ENCODE results near the gene VSIG10L2. TPM values are rescaled to one million over a fixed set of nuclear protein-coding genes. Genes with fewer than 3 reads are reported as not detected.

Gene VSIG10L2
- total RNA-seq, 1 experiment from 2014 or later: not detected

DNA sequence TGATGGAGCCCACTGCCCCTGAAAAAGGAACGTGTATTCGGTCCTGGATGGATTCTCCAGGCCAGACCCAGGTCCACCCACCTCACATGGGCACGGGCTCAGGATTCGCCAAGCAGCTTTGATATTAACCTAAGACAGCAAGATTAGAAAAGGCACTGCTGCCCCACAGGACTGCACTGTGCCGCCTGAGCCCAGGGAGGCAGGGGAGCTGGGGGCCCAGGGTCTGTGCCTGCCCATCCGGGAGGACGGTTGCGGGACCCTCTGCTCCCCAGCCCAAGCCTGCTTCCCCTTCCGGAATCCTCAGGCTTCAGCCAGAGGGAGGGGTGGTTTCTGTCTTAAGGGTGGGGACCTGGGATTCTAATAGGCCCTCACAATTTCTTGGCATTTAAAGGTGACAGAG lies 13.5 kb upstream of the VSIG10L2 start:
- Histone ChIP-seq H3K4me2 (ENCODE audit: low read length) (no peak overlapping the region), H4K20me1 (ENCODE audit: insufficient read depth) (no peaks in the 10 kb centered on the region), H3K9me2 (ENCODE audit: insufficient read depth) (no peaks in the 10 kb centered on the region), H3K36me3 (ENCODE audit: control insufficient read depth in 1 of 2, insufficient read depth in 2 of 2, low read length in 2 of 2) (no peaks in the 10 kb centered on the region), H3K9me3 (ENCODE audit: control insufficient read depth in 1 of 2, insufficient read depth in 1 of 2, low read depth in 1 of 2, low read length in 2 of 2) (no peaks in the 10 kb centered on the region), H3K27ac (ENCODE audit: low read depth, low read length) (no peak overlapping the region), H3K9ac (ENCODE audit: low read length) (no peak overlapping the region), H3K4me3 (replicated peaks in 1 of 2; ENCODE audit: low read depth in 1 of 2, low read length in 2 of 2) (no peak overlapping the region), H3K79me2 (ENCODE audit: insufficient read depth, low read length) (no peaks in the 10 kb centered on the region), H2AFZ (ENCODE audit: low read depth, low read length, poor library complexity, severe bottlenecking) (no peak overlapping the region), H3K4me1 (ENCODE audit: control insufficient read depth in 1 of 2, insufficient read depth in 2 of 2, low read length in 2 of 2) (no peaks in the 10 kb centered on the region), H3K27me3 (ENCODE audit: insufficient read depth, low read length) (0 out of 2 replicates have a peak, but pooled peaks cover 5% of the 10 kb centered on the region)
- no peak for TF ChIP-seq EZH2phosphoT487 (IDR thresholded peaks at IDR 0.05; ENCODE audit: borderline replicate concordance)
- POLR2A ChIA-PET: no interaction called here
- CTCF ChIA-PET: interaction anchor here (1.3 kb wide), 1 partner anchor 10 kb away, joined by 3 read pairs; no protein-coding TSS in a partner anchor
- ATAC-seq (no peak), DNase-seq (ENCODE audit: low read depth, low spot score) (no peak)
- RAD21 ChIA-PET (ENCODE audit: low non-redundant PET in 1 of 2, low total read pairs in 2 of 2, uncharacterized antibody in 2 of 2, unreplicated experiment in 2 of 2): no interaction called here
- intact Hi-C loops (cut with micrococcal nuclease): no loop called here
- BruUV-seq (replicated peaks): no TSS peak

DNA sequence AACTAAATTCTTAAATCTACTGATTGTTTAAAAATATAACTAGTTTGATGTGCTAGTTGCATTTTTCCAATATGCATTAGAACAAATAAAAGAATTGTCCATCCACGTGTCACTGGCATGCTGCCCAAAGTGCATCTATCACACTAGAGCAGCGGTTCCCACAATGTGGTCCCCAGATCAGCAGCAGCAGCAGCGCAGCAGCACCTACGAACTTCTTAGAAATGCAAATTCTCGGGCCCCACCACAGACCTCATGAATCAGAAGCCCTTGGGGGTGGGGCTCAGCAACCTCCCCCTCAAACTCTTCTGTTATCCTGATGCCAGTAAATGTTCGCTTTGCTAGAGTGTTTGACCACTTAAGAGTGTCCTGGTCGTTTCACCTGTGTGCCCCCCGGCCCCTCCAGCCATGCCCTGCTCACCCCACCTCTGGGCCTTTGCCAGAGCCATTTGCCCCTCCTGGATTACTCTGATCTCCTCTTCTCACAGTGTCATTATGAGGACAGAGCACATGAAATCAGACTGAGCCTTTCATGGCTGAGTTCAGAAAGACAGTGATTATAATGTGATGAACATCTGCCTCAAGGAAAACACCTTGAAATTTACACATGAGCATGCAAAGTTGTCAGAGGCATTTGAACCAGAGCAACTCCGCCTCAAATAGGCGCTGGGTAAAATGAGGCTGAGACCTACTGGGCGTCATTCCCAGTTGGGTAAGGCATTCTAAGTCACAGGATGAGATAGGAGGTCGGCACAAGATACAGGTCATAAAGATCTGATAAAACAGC lies 12.6 kb upstream of the VSIG10L2 start:
- Histone ChIP-seq H3K9ac (ENCODE audit: low read length) (no peak overlapping the region), H3K4me1 (ENCODE audit: control insufficient read depth in 1 of 2, insufficient read depth in 2 of 2, low read length in 2 of 2) (peaks cover 0 to 3% of the 10 kb centered on the region in 2 experiments; a peak in 2 of 4 replicates), H4K20me1 (ENCODE audit: insufficient read depth) (no peaks in the 10 kb centered on the region), H3K4me2 (ENCODE audit: low read length) (no peak overlapping the region), H3K9me3 (ENCODE audit: control insufficient read depth in 1 of 2, insufficient read depth in 1 of 2, low read depth in 1 of 2, low read length in 2 of 2) (no peaks in the 10 kb centered on the region), H3K79me2 (ENCODE audit: insufficient read depth, low read length) (no peaks in the 10 kb centered on the region), H3K27me3 (ENCODE audit: insufficient read depth, low read length) (0 out of 2 replicates have a peak, but pooled peaks cover 5% of the 10 kb centered on the region), H3K9me2 (ENCODE audit: insufficient read depth) (no peaks in the 10 kb centered on the region), H3K27ac (ENCODE audit: low read depth, low read length) (no peak overlapping the region), H3K36me3 (ENCODE audit: control insufficient read depth in 1 of 2, insufficient read depth in 2 of 2, low read length in 2 of 2) (no peaks in the 10 kb centered on the region), H3K4me3 (replicated peaks in 1 of 2; ENCODE audit: low read depth in 1 of 2, low read length in 2 of 2) (no peak overlapping the region), H2AFZ (ENCODE audit: low read depth, low read length, poor library complexity, severe bottlenecking) (no peak overlapping the region)
- RAD21 ChIA-PET (ENCODE audit: low non-redundant PET in 1 of 2, low total read pairs in 2 of 2, uncharacterized antibody in 2 of 2, unreplicated experiment in 2 of 2): no interaction called here
- intact Hi-C loops (cut with micrococcal nuclease): no loop called here
- CTCF ChIA-PET: interaction anchor here (1.3 kb wide), 1 partner anchor 9 kb away, joined by 3 read pairs; no protein-coding TSS in a partner anchor
- no peak for DNase-seq (ENCODE audit: low read depth, low spot score)
- POLR2A ChIA-PET: no interaction called here
- BruUV-seq (replicated peaks): no TSS peak
- no peak for ATAC-seq
- no peak for TF ChIP-seq POLR2AphosphoS5 (IDR thresholded peaks at IDR 0.05; ENCODE audit: low read depth, low read length)
- TF ChIP-seq POLR2A (IDR thresholded peaks at IDR 0.05; ENCODE audit: borderline replicate concordance, extremely low read depth, insufficient read depth, insufficient read length): no peak
- TF ChIP-seq, protein P1, sequence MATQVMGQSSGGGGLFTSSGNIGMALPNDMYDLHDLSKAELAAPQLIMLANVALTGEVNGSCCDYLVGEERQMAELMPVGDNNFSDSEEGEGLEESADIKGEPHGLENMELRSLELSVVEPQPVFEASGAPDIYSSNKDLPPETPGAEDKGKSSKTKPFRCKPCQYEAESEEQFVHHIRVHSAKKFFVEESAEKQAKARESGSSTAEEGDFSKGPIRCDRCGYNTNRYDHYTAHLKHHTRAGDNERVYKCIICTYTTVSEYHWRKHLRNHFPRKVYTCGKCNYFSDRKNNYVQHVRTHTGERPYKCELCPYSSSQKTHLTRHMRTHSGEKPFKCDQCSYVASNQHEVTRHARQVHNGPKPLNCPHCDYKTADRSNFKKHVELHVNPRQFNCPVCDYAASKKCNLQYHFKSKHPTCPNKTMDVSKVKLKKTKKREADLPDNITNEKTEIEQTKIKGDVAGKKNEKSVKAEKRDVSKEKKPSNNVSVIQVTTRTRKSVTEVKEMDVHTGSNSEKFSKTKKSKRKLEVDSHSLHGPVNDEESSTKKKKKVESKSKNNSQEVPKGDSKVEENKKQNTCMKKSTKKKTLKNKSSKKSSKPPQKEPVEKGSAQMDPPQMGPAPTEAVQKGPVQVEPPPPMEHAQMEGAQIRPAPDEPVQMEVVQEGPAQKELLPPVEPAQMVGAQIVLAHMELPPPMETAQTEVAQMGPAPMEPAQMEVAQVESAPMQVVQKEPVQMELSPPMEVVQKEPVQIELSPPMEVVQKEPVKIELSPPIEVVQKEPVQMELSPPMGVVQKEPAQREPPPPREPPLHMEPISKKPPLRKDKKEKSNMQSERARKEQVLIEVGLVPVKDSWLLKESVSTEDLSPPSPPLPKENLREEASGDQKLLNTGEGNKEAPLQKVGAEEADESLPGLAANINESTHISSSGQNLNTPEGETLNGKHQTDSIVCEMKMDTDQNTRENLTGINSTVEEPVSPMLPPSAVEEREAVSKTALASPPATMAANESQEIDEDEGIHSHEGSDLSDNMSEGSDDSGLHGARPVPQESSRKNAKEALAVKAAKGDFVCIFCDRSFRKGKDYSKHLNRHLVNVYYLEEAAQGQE (IDR thresholded peaks at IDR 0.05; ENCODE audit: low read depth): no peak
- no peak for TF ChIP-seq TCF7L2 (IDR thresholded peaks at IDR 0.05; ENCODE audit: borderline replicate concordance, extremely low read depth, insufficient read depth, insufficient read length)
- no peak for TF ChIP-seq RAD21 (IDR thresholded peaks at IDR 0.05; ENCODE audit: low read depth)
- TF ChIP-seq, protein P2, sequence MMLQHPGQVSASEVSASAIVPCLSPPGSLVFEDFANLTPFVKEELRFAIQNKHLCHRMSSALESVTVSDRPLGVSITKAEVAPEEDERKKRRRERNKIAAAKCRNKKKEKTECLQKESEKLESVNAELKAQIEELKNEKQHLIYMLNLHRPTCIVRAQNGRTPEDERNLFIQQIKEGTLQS (IDR thresholded peaks at IDR 0.05): no peak
- TF ChIP-seq CBX3 (IDR thresholded peaks at IDR 0.05; ENCODE audit: low read depth): no peak
- TF ChIP-seq, protein P3, sequence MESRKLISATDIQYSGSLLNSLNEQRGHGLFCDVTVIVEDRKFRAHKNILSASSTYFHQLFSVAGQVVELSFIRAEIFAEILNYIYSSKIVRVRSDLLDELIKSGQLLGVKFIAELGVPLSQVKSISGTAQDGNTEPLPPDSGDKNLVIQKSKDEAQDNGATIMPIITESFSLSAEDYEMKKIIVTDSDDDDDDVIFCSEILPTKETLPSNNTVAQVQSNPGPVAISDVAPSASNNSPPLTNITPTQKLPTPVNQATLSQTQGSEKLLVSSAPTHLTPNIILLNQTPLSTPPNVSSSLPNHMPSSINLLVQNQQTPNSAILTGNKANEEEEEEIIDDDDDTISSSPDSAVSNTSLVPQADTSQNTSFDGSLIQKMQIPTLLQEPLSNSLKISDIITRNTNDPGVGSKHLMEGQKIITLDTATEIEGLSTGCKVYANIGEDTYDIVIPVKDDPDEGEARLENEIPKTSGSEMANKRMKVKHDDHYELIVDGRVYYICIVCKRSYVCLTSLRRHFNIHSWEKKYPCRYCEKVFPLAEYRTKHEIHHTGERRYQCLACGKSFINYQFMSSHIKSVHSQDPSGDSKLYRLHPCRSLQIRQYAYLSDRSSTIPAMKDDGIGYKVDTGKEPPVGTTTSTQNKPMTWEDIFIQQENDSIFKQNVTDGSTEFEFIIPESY (IDR thresholded peaks at IDR 0.05; ENCODE audit: extremely low read depth, insufficient replicate concordance, low read length): no peak
- TF ChIP-seq JUND (IDR thresholded peaks at IDR 0.05): no peak
- TF ChIP-seq EZH2 (IDR thresholded peaks at IDR 0.05): no peak
